Body of pancreas (tissue), 4 donors: Measurements from ENCODE around the gene B3GAT3. TPM values are rescaled to one million over a fixed set of nuclear protein-coding genes. Genes with fewer than 3 reads are reported as not detected.

Source experiments
- ATAC-seq: fragments of 150-250 bp; one replicate; pipeline ENCODE4 v1.9.1; 2016
- DNase-seq, 4 donors: peaks; one replicate each; pipeline ENCODE4 v3.0.0-alpha.2; 2019
- H3K27ac ChIP-seq, 4 donors: fragments of 200-600 bp; sonication (generic); 1 replicate in 3 of 4; 2 replicates in 1 of 4; pipeline versions ENCODE4 v1.5.1 to v1.6.1; 2016 to 2019; ENCODE audit warnings: mild to moderate bottlenecking in 1 of 4, mixed read lengths in 1 of 4, moderate library complexity in 1 of 4
- H3K27me3 ChIP-seq, 2 donors: fragments of 200-600 bp; sonication (generic); one replicate each; pipeline ENCODE4 v1.6.0; 2016; ENCODE audit warnings: mild to moderate bottlenecking in 1 of 2
- H3K36me3 ChIP-seq, 2 donors: fragments of 200-600 bp; sonication (generic); replicated peaks in 1 of 2; 2 replicates each; pipeline ENCODE4 v1.5.1; 2016; ENCODE audit warnings: low read depth in 2 of 2; ENCODE audit not compliant: insufficient read depth in 1 of 2
- H3K4me1 ChIP-seq: fragments of 200-600 bp; sonication (generic); one replicate; pipeline ENCODE4 v1.6.0; 2016
- H3K4me3 ChIP-seq, 2 donors: fragments of 200-600 bp; sonication (generic); 1 replicate in 1 of 2; 2 replicates in 1 of 2; pipeline ENCODE4 v1.5.1; 2016 to 2019
- H3K9me3 ChIP-seq, 3 donors: fragments of 200-600 bp; sonication (generic); 1 replicate in 2 of 3; 2 replicates in 1 of 3; pipeline ENCODE4 v1.5.1; 2016
- POLR2A ChIP-seq, 3 donors: fragments of 450-650 bp; IDR thresholded peaks; one replicate each; pipeline ENCODE4 v1.6.1; 2016; ENCODE audit warnings: antibody characterized with exemption in 3 of 3, mild to moderate bottlenecking in 2 of 3
- WGBS, 2 donors: methylation state at CpG; one replicate each; pipeline ENCODE4 v1.1.5; 2017; 5-methylcytosine and 5-hydroxymethylcytosine counted together
- intact Hi-C: fragments of 100-400 bp; cut with DNase I; formaldehyde crosslinking; loops from one replicate; pipeline ENCODE4 v1.15.1; 2023
- total RNA-seq, 2 donors: library from RNA; depleted of rRNA; stranded (reverse); fragments of >200 nt; gene quantifications; one replicate each; pipeline ENCODE4 v1.1.0, GENCODE V29; 2016
- TF ChIP-seq, protein P1 (sequence below), 7 experiments: fragments of 450-650 bp in 4 of 7; fragments of 200-600 bp in 3 of 7; sonication (generic) in 3 of 7; IDR thresholded peaks; one replicate each; pipeline ENCODE4 v1.5.1; 2016 to 2019; ENCODE audit warnings: antibody characterized with exemption in 7 of 7

B3GAT3 gene
- total RNA-seq, 2 donors from 2014 or later, result 17.1 to 63.0 TPM

DNA sequence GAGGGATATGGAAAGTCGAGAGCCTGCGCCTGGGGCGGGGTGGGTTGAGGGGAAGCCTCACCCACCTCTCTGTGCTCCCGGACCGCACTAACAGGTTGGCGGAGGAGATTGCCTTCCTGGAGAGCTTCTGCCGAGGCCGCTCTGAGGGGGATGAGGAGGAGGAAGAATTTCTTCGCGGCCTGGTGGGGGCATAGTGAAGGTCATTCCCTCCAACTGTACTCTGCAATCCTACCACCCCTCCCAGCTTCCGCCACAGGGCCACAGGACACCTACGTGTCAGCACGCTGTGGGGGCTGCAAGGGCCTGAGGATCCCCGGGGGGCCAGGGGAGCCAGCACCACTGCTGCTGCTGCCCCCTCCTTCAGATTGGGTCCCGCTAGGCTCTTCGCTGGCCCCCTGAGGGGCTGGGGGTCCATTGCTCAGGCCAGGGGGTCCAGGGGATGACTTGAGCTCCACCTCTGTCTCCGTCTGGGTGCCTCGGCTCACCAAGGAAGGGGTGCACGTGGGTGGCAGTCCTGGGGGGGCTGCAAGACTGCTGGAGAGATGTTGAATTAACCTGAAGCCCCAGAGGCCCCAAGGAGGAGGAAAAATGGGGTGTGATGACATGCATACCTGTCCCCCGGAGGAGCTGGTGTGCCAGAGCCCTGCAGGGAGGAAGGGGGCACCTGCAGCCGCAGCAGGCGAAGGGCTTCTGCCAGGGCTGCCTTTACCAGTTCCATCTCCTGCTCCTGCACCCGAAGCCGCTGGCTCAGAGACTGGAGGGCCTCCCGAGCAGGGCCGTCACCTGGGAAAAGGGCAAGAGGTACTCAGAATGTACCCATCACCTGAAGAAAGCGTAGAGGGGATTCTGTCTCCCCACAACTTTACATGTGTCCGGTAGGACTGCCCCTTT is 10.7 kb downstream of the B3GAT3 start:
- no peaks in the 10 kb centered on the region for H3K36me3 ChIP-seq
- H3K9me3 ChIP-seq, result no peaks in the 10 kb centered on the region
- H3K27ac ChIP-seq, result peak overlapping the region in 3 of 4 donors; percentile 82 to 94 (median 83)
- H3K4me1 ChIP-seq, result peaks cover 22% of the 10 kb centered on the region
- intact Hi-C loops, result no loop called here
- ATAC-seq (no peak), DNase-seq (no peak)
- H3K27me3 ChIP-seq, result no peaks in the 10 kb centered on the region
- TF ChIP-seq, protein P1, sequence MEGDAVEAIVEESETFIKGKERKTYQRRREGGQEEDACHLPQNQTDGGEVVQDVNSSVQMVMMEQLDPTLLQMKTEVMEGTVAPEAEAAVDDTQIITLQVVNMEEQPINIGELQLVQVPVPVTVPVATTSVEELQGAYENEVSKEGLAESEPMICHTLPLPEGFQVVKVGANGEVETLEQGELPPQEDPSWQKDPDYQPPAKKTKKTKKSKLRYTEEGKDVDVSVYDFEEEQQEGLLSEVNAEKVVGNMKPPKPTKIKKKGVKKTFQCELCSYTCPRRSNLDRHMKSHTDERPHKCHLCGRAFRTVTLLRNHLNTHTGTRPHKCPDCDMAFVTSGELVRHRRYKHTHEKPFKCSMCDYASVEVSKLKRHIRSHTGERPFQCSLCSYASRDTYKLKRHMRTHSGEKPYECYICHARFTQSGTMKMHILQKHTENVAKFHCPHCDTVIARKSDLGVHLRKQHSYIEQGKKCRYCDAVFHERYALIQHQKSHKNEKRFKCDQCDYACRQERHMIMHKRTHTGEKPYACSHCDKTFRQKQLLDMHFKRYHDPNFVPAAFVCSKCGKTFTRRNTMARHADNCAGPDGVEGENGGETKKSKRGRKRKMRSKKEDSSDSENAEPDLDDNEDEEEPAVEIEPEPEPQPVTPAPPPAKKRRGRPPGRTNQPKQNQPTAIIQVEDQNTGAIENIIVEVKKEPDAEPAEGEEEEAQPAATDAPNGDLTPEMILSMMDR (IDR thresholded peaks at IDR 0.05), result no peak
- TF ChIP-seq POLR2A (IDR thresholded peaks at IDR 0.05), result no peak
- WGBS, 2 donors, result 74 to 79% methylated on average over 8 to 28 of the region's 28 CpGs
- peak overlapping the region in 1 of 2 donors; percentile 54 for H3K4me3 ChIP-seq

DNA sequence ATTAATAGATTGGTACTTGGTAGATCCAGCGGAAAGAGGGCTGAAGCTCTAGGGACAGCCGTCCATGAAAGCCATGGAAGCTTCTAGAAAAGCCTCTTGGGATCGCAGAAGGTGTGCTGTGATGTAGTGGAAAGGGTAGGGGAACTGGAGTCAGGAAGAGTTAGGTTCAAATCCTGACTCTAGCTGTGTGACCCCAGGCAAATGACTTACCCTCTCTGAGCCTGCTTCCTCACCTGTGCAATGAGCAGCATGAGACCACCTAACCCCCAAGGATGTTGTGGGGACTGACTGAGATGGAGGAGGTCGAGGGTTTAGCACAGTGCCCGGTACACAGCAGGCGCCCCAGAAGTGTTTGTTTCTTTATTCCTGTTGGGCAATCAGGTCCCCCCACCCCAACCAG is 11.4 kb downstream of the B3GAT3 start:
- TF ChIP-seq, protein P1 (IDR thresholded peaks at IDR 0.05), result no peak
- no peak for TF ChIP-seq POLR2A (IDR thresholded peaks at IDR 0.05)
- Histone ChIP-seq H3K4me1 (peaks cover 22% of the 10 kb centered on the region), H3K27ac (no peak overlapping the region), H3K4me3 (no peak overlapping the region), H3K9me3 (no peaks in the 10 kb centered on the region), H3K27me3 (no peaks in the 10 kb centered on the region), H3K36me3 (no peaks in the 10 kb centered on the region)
- 84 to 92% methylated on average over 5 to 6 of the region's 6 CpGs for WGBS, 2 donors
- intact Hi-C loops, result no loop called here
- ATAC-seq (no peak), DNase-seq (no peak)

- no peak for TF ChIP-seq POLR2A (IDR thresholded peaks at IDR 0.05)
- TF ChIP-seq, protein P1 (IDR thresholded peaks at IDR 0.05), result no peak
- intact Hi-C loops, result no loop called here
- ATAC-seq, result no peak
- Histone ChIP-seq H3K9me3 (no peaks in the 10 kb centered on the region), H3K36me3 (no peaks in the 10 kb centered on the region), H3K27ac (no peak overlapping the region), H3K4me1 (peaks cover 22% of the 10 kb centered on the region), H3K4me3 (no peak overlapping the region), H3K27me3 (no peaks in the 10 kb centered on the region)
- 87 to 92% methylated on average over 7 to 12 of the region's 12 CpGs for WGBS, 2 donors
- no peak for DNase-seq
Observed at GRCh38 chr11:62608776-62609175, 13.0 kb downstream of the B3GAT3 start.

DNA sequence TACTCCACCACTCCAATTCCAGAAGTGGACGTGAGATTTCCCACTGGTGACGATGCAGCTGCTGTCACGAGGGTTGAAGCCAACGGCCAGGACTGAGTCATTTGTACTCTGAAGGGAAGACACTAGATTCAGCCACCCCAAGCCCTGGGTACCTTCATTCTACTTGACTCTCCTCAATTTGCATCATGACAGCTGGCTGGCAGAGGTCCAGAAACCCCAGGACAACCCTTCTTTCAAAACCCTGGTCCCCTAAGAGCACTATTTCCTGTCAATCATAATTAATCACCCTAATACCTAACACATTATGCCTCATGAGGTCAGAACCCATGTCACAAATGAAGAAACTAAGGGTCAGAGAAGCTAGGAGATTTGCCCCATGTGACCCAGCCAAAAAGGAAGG is 14.1 kb downstream of the B3GAT3 start:
- no peak for TF ChIP-seq POLR2A (IDR thresholded peaks at IDR 0.05)
- TF ChIP-seq, protein P1 (IDR thresholded peaks at IDR 0.05), result no peak
- ATAC-seq, result no peak
- WGBS, 2 donors, result 87 to 96% methylated on average over 3 to 4 of the region's 4 CpGs
- H3K9me3 ChIP-seq, result no peaks in the 10 kb centered on the region
- no peak for DNase-seq
- H3K36me3 ChIP-seq, result no peaks in the 10 kb centered on the region
- H3K4me3 ChIP-seq, result no peak overlapping the region
- no peak overlapping the region for H3K27ac ChIP-seq
- intact Hi-C loops, result no loop called here
- H3K4me1 ChIP-seq, result peaks cover 16% of the 10 kb centered on the region
- H3K27me3 ChIP-seq, result no peaks in the 10 kb centered on the region
